Measurements from ENCODE around the gene SRSF7. TPM values are rescaled to one million over a fixed set of nuclear protein-coding genes. Genes with fewer than 3 reads are reported as not detected.

The SRSF7 gene
- total and polyA plus RNA-seq, 3 experiments from 2014 or later = 200 to 381 (median 378) TPM

- H3K4me1 Mint-ChIP-seq = no peaks in the 10 kb centered on the region
- DNase-seq = no peak
- H3K27me3 ChIP-seq (ENCODE audit: insufficient read depth, low read length, poor library complexity, severe bottlenecking) = no peaks in the 10 kb centered on the region
- no peak overlapping the region for H3K4me3 ChIP-seq (ENCODE audit: low read length)
- no peaks in the 10 kb centered on the region for H3K4me1 ChIP-seq (ENCODE audit: insufficient read depth, low read length)
- ChIA-PET POLR2A (no interaction called here), CTCF (interaction anchor here (0.7 kb wide), 1 partner anchor 18 kb away, joined by 3 read pairs; no protein-coding TSS in a partner anchor)
- H3K27ac Mint-ChIP-seq = no peak overlapping the region
- no peak overlapping the region for H3K27ac ChIP-seq (ENCODE audit: low read depth, low read length)
- H3K27me3 Mint-ChIP-seq = peaks cover 0 to 1% of the 10 kb centered on the region in 2 donors
- no peaks in the 10 kb centered on the region for H3K36me3 Mint-ChIP-seq
- H3K36me3 ChIP-seq (ENCODE audit: insufficient read depth, low read length) = no peaks in the 10 kb centered on the region
- no peaks in the 10 kb centered on the region for H3K9me3 Mint-ChIP-seq
- no peak overlapping the region for H3K4me3 Mint-ChIP-seq
- H3K9me3 ChIP-seq (ENCODE audit: low read length) = no peaks in the 10 kb centered on the region
Observed at GRCh38 chr2:38791744-38792143, 40.6 kb upstream of the SRSF7 start.

DNA sequence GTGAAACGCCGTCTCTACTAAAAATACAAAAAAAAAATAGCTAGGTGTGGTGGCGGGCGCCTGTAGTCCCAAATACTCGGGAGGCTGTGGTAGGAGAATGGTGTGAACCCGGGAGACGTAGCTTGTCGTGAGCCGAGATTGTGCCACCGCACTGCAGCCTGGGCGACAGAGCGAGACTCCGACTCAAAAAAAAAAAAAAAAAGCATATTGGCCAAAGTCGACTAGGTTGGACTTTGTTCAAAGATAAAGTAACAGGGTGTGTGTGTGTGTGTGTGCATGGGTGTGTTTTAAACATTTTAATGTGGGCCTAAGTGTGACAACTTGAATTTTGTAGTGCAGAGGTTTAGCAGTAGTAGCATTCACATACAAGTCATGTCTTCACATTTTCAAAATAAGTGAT is 38.5 kb upstream of the SRSF7 start:
- peaks cover 0 to 1% of the 10 kb centered on the region in 2 donors for H3K27me3 Mint-ChIP-seq
- H3K27ac ChIP-seq (ENCODE audit: low read depth, low read length) = no peak overlapping the region
- ChIA-PET POLR2A (no interaction called here), CTCF (no interaction called here)
- no peaks in the 10 kb centered on the region for H3K9me3 Mint-ChIP-seq
- no peaks in the 10 kb centered on the region for H3K4me1 ChIP-seq (ENCODE audit: insufficient read depth, low read length)
- no peaks in the 10 kb centered on the region for H3K36me3 Mint-ChIP-seq
- no peak overlapping the region for H3K4me3 ChIP-seq (ENCODE audit: low read length)
- H3K4me3 Mint-ChIP-seq = no peak overlapping the region
- no peaks in the 10 kb centered on the region for H3K36me3 ChIP-seq (ENCODE audit: insufficient read depth, low read length)
- no peak overlapping the region for H3K27ac Mint-ChIP-seq
- H3K27me3 ChIP-seq (ENCODE audit: insufficient read depth, low read length, poor library complexity, severe bottlenecking) = no peaks in the 10 kb centered on the region
- no peaks in the 10 kb centered on the region for H3K9me3 ChIP-seq (ENCODE audit: low read length)
- DNase-seq = no peak
- H3K4me1 Mint-ChIP-seq = no peaks in the 10 kb centered on the region

DNA sequence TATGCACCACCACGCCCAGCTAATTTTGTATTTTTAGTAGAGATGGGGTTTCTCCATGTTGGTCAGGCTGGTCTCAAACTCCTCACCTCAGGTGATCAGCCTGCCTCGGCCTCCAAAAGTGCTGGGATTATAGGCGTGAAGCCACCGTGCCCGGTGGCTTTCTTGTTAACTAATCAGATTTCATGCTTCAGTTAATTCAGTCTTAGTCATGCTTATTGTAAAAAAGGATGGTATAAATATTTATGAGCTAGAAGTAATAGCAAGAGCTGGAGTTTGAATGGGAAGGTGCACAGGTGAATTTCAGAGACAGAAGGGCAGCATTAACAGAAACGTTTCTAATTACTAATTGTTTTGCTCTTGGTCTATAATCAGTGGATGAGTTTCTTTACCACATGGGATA is 37.1 kb upstream of the SRSF7 start:
- Histone ChIP-seq H3K9me3 (ENCODE audit: low read length) (no peaks in the 10 kb centered on the region), H3K4me1 (ENCODE audit: insufficient read depth, low read length) (no peaks in the 10 kb centered on the region), H3K4me3 (ENCODE audit: low read length) (no peak overlapping the region), H3K27me3 (ENCODE audit: insufficient read depth, low read length, poor library complexity, severe bottlenecking) (no peaks in the 10 kb centered on the region), H3K36me3 (ENCODE audit: insufficient read depth, low read length) (no peaks in the 10 kb centered on the region), H3K27ac (ENCODE audit: low read depth, low read length) (no peak overlapping the region)
- ChIA-PET CTCF (no interaction called here), POLR2A (no interaction called here)
- peaks cover 0 to 1% of the 10 kb centered on the region in 2 donors for H3K27me3 Mint-ChIP-seq
- no peak overlapping the region for H3K4me3 Mint-ChIP-seq
- H3K27ac Mint-ChIP-seq = no peak overlapping the region
- no peak for DNase-seq
- no peaks in the 10 kb centered on the region for H3K4me1 Mint-ChIP-seq
- H3K36me3 Mint-ChIP-seq = no peaks in the 10 kb centered on the region
- H3K9me3 Mint-ChIP-seq = no peaks in the 10 kb centered on the region

DNA sequence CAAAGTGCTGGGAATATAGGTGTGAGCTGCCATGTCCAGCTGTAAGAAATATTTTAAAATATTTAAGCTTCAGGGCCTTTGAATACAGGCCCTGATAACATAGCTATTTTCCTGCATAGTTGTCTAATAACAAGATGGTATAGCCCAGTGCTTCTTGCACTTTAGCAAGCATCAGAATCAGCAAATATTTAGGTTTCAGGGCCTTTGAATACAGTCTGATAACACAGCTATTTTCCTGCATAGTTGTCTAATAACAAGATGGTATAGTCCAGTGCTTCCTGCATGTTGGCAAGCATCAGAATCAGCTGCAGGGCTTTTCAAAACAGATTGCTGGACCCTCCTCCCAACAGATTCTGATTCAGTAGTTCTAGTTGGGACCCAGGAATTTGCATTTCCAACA is 32.4 kb upstream of the SRSF7 start:
- peaks cover 7% of the 10 kb centered on the region for H3K36me3 ChIP-seq (ENCODE audit: insufficient read depth, low read length)
- Mint-ChIP-seq H3K4me1 (peaks cover 6 to 12% (median 11%) of the 10 kb centered on the region in 3 donors), H3K36me3 (peaks cover 5 to 19% (median 6%) of the 10 kb centered on the region in 3 donors), H3K4me3 (no peak overlapping the region), H3K27me3 (no peaks in the 10 kb centered on the region), H3K27ac (peak overlapping the region in 2 of 8 donors; percentile 47 to 76), H3K9me3 (no peaks in the 10 kb centered on the region)
- DNase-seq = no peak
- no peak overlapping the region for H3K27ac ChIP-seq (ENCODE audit: low read depth, low read length)
- H3K4me3 ChIP-seq (ENCODE audit: low read length) = no peak overlapping the region
- H3K27me3 ChIP-seq (ENCODE audit: insufficient read depth, low read length, poor library complexity, severe bottlenecking) = no peaks in the 10 kb centered on the region
- peaks cover 7% of the 10 kb centered on the region for H3K4me1 ChIP-seq (ENCODE audit: insufficient read depth, low read length)
- POLR2A ChIA-PET = interaction anchor here (0.7 to 1.6 kb wide), 2 partner anchors 32 to 408 kb away, joined by 6 read pairs; partner anchors contain the start of gene SRSF7
- no peaks in the 10 kb centered on the region for H3K9me3 ChIP-seq (ENCODE audit: low read length)
- CTCF ChIA-PET = no interaction called here

- Mint-ChIP-seq H3K9me3 (no peaks in the 10 kb centered on the region), H3K36me3 (peaks cover 5 to 25% (median 6%) of the 10 kb centered on the region in 3 donors), H3K4me1 (peaks cover 14 to 22% (median 20%) of the 10 kb centered on the region in 3 donors), H3K4me3 (peak overlapping the region; percentile 90 to 99 (median 96)), H3K27ac (peak overlapping the region; percentile 82 to 99 (median 97)), H3K27me3 (peaks cover 17 to 18% of the 10 kb centered on the region in 2 donors)
- peak overlapping the region; percentile 86 for H3K4me3 ChIP-seq (ENCODE audit: low read length)
- peaks cover 8% of the 10 kb centered on the region for H3K4me1 ChIP-seq (ENCODE audit: insufficient read depth, low read length)
- no peaks in the 10 kb centered on the region for H3K27me3 ChIP-seq (ENCODE audit: insufficient read depth, low read length, poor library complexity, severe bottlenecking)
- H3K36me3 ChIP-seq (ENCODE audit: insufficient read depth, low read length) = peaks cover 7% of the 10 kb centered on the region
- ChIA-PET POLR2A (interaction anchor here (0.6 to 3.9 kb wide), 2 partner anchors 20 to 27 kb away, joined by 7 to 26 read pairs; partner anchors contain the start of gene SRSF7), CTCF (no interaction called here)
- no peaks in the 10 kb centered on the region for H3K9me3 ChIP-seq (ENCODE audit: low read length)
- no peak for DNase-seq
- H3K27ac ChIP-seq (ENCODE audit: low read depth, low read length) = peak overlapping the region; percentile 71
Observed at GRCh38 chr2:38778687-38779082, 27.5 kb upstream of the SRSF7 start.

DNA sequence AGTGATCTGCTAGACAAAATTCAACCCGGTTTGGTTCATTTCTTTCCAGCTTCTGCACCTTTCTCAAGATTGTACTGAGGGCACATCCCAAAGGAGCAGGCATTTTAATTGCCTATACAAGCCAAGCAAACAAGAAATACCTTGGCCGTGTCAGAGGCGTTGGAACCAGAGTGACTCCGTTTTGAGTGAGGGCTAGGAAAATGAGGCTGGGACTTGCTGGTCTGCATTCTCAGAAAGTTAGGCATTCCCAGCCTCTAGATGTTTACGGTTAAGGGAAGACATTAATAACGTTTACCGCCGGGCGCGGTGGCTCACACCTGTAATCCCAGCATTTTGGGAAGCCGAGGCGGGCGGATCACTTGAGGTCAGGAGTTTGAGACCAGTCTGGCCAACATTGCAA is 25.4 kb upstream of the SRSF7 start:
- peak overlapping the region in 1 of 8 donors; percentile 36 for H3K27ac Mint-ChIP-seq
- Histone ChIP-seq H3K4me3 (ENCODE audit: low read length) (no peak overlapping the region), H3K27me3 (ENCODE audit: insufficient read depth, low read length, poor library complexity, severe bottlenecking) (no peaks in the 10 kb centered on the region), H3K4me1 (ENCODE audit: insufficient read depth, low read length) (peaks cover 8% of the 10 kb centered on the region), H3K27ac (ENCODE audit: low read depth, low read length) (no peak overlapping the region), H3K9me3 (ENCODE audit: low read length) (no peaks in the 10 kb centered on the region), H3K36me3 (ENCODE audit: insufficient read depth, low read length) (peaks cover 5% of the 10 kb centered on the region)
- DNase-seq = no peak
- H3K4me1 Mint-ChIP-seq = peaks cover 12 to 19% (median 16%) of the 10 kb centered on the region in 3 donors
- H3K9me3 Mint-ChIP-seq = no peaks in the 10 kb centered on the region
- ChIA-PET CTCF (no interaction called here), POLR2A (interaction anchor here (0.7 to 3.9 kb wide), 2 partner anchors 25 to 243 kb away, joined by 3 to 26 read pairs; partner anchors contain the start of gene SRSF7)
- peak overlapping the region in 6 of 7 donors; percentile 22 to 79 (median 59) for H3K4me3 Mint-ChIP-seq
- peaks cover 17 to 18% of the 10 kb centered on the region in 2 donors for H3K27me3 Mint-ChIP-seq
- H3K36me3 Mint-ChIP-seq = peaks cover 2 to 16% (median 3%) of the 10 kb centered on the region in 3 donors

DNA sequence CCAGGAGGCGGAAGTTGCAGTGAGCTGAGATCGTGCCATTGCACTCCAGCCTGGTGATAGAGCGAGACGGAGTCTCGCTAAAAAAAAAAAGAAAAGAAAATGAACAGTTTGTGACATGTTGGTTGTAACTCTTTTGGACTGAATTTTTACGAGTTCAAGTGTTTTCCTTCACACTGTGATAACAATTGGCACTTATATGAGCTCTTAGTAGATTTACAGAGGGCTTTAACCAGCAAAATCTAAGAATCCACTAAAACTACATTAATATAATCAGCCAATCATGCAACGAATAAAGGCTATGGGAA is 24.7 kb upstream of the SRSF7 start:
- ChIA-PET POLR2A (interaction anchor here (0.7 to 3.9 kb wide), 3 partner anchors 24 to 242 kb away, joined by 3 to 26 read pairs (median 5); partner anchors contain the start of gene SRSF7), CTCF (interaction anchor here (0.7 kb wide), 1 partner anchor 240 kb away, joined by 4 read pairs; no protein-coding TSS in a partner anchor)
- Histone ChIP-seq H3K4me1 (ENCODE audit: insufficient read depth, low read length) (peaks cover 8% of the 10 kb centered on the region), H3K27me3 (ENCODE audit: insufficient read depth, low read length, poor library complexity, severe bottlenecking) (no peaks in the 10 kb centered on the region), H3K27ac (ENCODE audit: low read depth, low read length) (no peak overlapping the region), H3K9me3 (ENCODE audit: low read length) (no peaks in the 10 kb centered on the region), H3K4me3 (ENCODE audit: low read length) (no peak overlapping the region), H3K36me3 (ENCODE audit: insufficient read depth, low read length) (no peaks in the 10 kb centered on the region)
- Mint-ChIP-seq H3K4me1 (peaks cover 12 to 15% (median 13%) of the 10 kb centered on the region in 3 donors), H3K27ac (peak overlapping the region in 1 of 8 donors; percentile 36), H3K36me3 (peaks cover 0 to 9% (median 2%) of the 10 kb centered on the region in 3 donors), H3K4me3 (peak overlapping the region in 2 of 7 donors; percentile 59 to 79), H3K9me3 (no peaks in the 10 kb centered on the region), H3K27me3 (peaks cover 17 to 18% of the 10 kb centered on the region in 2 donors)
- no peak for DNase-seq

- peak overlapping the region in 1 of 8 donors; percentile 25 for H3K27ac Mint-ChIP-seq
- H3K36me3 Mint-ChIP-seq = peaks cover 0 to 7% (median 2%) of the 10 kb centered on the region in 3 donors
- no peak overlapping the region for H3K4me3 ChIP-seq (ENCODE audit: low read length)
- peak overlapping the region in 3 of 7 donors; percentile 3 to 79 (median 19) for H3K4me3 Mint-ChIP-seq
- H3K4me1 Mint-ChIP-seq = peaks cover 12 to 15% (median 13%) of the 10 kb centered on the region in 3 donors
- ChIA-PET POLR2A (interaction anchor here (0.6 to 1.2 kb wide), 4 partner anchors 16 to 241 kb away, joined by 3 to 5 read pairs (median 3); partner anchors contain the start of gene SRSF7), CTCF (interaction anchor here (0.7 kb wide), 1 partner anchor 240 kb away, joined by 4 read pairs; no protein-coding TSS in a partner anchor)
- H3K9me3 ChIP-seq (ENCODE audit: low read length) = no peaks in the 10 kb centered on the region
- peaks cover 8% of the 10 kb centered on the region for H3K4me1 ChIP-seq (ENCODE audit: insufficient read depth, low read length)
- no peak overlapping the region for H3K27ac ChIP-seq (ENCODE audit: low read depth, low read length)
- no peaks in the 10 kb centered on the region for H3K36me3 ChIP-seq (ENCODE audit: insufficient read depth, low read length)
- H3K9me3 Mint-ChIP-seq = no peaks in the 10 kb centered on the region
- no peaks in the 10 kb centered on the region for H3K27me3 ChIP-seq (ENCODE audit: insufficient read depth, low read length, poor library complexity, severe bottlenecking)
- no peak for DNase-seq
- peaks cover 17 to 18% of the 10 kb centered on the region in 2 donors for H3K27me3 Mint-ChIP-seq
Observed at GRCh38 chr2:38775097-38775920, 24.1 kb upstream of the SRSF7 start.

Data from CD8-positive, alpha-beta memory T cell (primary cell).